ENCODE measurements around the gene UNC45A.
A peak's percentile ranks its signal among the peaks of the same experiment; 100 is the strongest.

Gene UNC45A

GRCh38 chr15:90982135-90982534 is 47.0 kb downstream of the UNC45A start:
- Histone ChIP-seq H3K4me3 (ENCODE audit: low read depth, low read length) (no peak overlapping the region), H3K9me3 (ENCODE audit: control insufficient read depth, insufficient read depth, low read depth, low read length) (no peaks in the 10 kb centered on the region), H3K36me3 (ENCODE audit: control insufficient read depth in 2 of 2, insufficient read depth in 1 of 2, low read length in 2 of 2) (peaks cover 83 to 90% of the 10 kb centered on the region in 2 experiments), H3K27ac (ENCODE audit: extremely low read depth, low read depth, low read length) (no peak overlapping the region), H3K4me1 (ENCODE audit: control insufficient read depth, insufficient read depth, low read length) (peaks cover 4% of the 10 kb centered on the region)
- TF ChIP-seq ZNF645 (tag by site-specific recombination; IDR thresholded peaks at IDR 0.05) (no peak), PBX3 (CRISPR knock-in tag; IDR thresholded peaks at IDR 0.05) (no peak), SETDB1 (IDR thresholded peaks at IDR 0.05; ENCODE audit: insufficient read length, low read length) (no peak), ZBTB7A (tag by site-specific recombination; IDR thresholded peaks at IDR 0.05; ENCODE audit: low read depth) (no peak), ZEB2 (tag by site-specific recombination; IDR thresholded peaks at IDR 0.05) (no peak), ZNF350 (tag by site-specific recombination; IDR thresholded peaks at IDR 0.05) (no peak), ZNF837 (tag by site-specific recombination; IDR thresholded peaks at IDR 0.05) (no peak), REST (tag by site-specific recombination; IDR thresholded peaks at IDR 0.05) (no peak), ZNF785 (tag by site-specific recombination; IDR thresholded peaks at IDR 0.05) (no peak), ZNF391 (tag by site-specific recombination; IDR thresholded peaks at IDR 0.05; ENCODE audit: borderline replicate concordance, low read depth) (no peak), ZNF521 (tag by site-specific recombination; IDR thresholded peaks at IDR 0.05) (no peak), BCL11B (tag by site-specific recombination; IDR thresholded peaks at IDR 0.05; ENCODE audit: low read depth) (no peak), ZNF529 (tag by site-specific recombination; IDR thresholded peaks at IDR 0.05; ENCODE audit: insufficient replicate concordance) (no peak), ZBTB6 (tag by site-specific recombination; IDR thresholded peaks at IDR 0.05) (no peak), ZNF366 (tag by site-specific recombination; conservative IDR thresholded peaks at IDR 0.05) (no peak), ZBTB20 (tag by site-specific recombination; IDR thresholded peaks at IDR 0.05) (no peak), ZXDB (tag by site-specific recombination; IDR thresholded peaks at IDR 0.05) (no peak)
- ChIA-PET CTCF (interaction anchor here (1.2 to 4.3 kb wide), 3 partner anchors 26 to 68 kb away, joined by 5 to 18 read pairs (median 17); no protein-coding TSS in a partner anchor), POLR2A (interaction anchor here (1.3 kb wide), 1 partner anchor 11 kb away, joined by 3 read pairs; no protein-coding TSS in a partner anchor)

GRCh38 chr15:90986790-90987507 is 51.9 kb downstream of the UNC45A start:
- ChIA-PET CTCF (interaction anchor here (0.6 to 3.2 kb wide), 10 partner anchors 8 to 285 kb away, joined by 3 to 15 read pairs (median 4); no protein-coding TSS in a partner anchor), POLR2A (interaction anchor here (0.6 to 2.0 kb wide), 2 partner anchors 8 to 321 kb away, joined by 3 to 6 read pairs; partner anchors contain the start of gene PRC1)
- Histone ChIP-seq H3K27ac (ENCODE audit: extremely low read depth, low read depth, low read length) (no peak overlapping the region), H3K36me3 (ENCODE audit: control insufficient read depth in 2 of 2, insufficient read depth in 1 of 2, low read length in 2 of 2) (peaks cover 36 to 55% of the 10 kb centered on the region in 2 experiments), H3K4me3 (ENCODE audit: low read depth, low read length) (no peak overlapping the region), H3K4me1 (ENCODE audit: control insufficient read depth, insufficient read depth, low read length) (peaks cover 29% of the 10 kb centered on the region), H3K9me3 (ENCODE audit: control insufficient read depth, insufficient read depth, low read depth, low read length) (no peaks in the 10 kb centered on the region)
- TF ChIP-seq ZNF530 (tag by site-specific recombination; IDR thresholded peaks at IDR 0.05; ENCODE audit: low read depth) (no peak), ZNF335 (tag by site-specific recombination; conservative IDR thresholded peaks at IDR 0.05) (peak; percentile 28), ZNF362 (tag by site-specific recombination; IDR thresholded peaks at IDR 0.05) (peak; percentile 67; the same call in 1 of the 2 replicates), ZBTB17 (tag by site-specific recombination; IDR thresholded peaks at IDR 0.05) (peak; percentile 90), ZNF830 (tag by site-specific recombination; IDR thresholded peaks at IDR 0.05; ENCODE audit: low read depth) (no peak)
